Urinary bladder (tissue), 4 donors: Measurements from ENCODE around the gene GNB2. TPM values are rescaled to one million over a fixed set of nuclear protein-coding genes. Genes with fewer than 3 reads are reported as not detected.

Experiments
- DNase-seq: peaks from one replicate; pipeline ENCODE4 v3.0.0-alpha.2; 2015; ENCODE audit errors: extremely low spot score
- H3K27ac ChIP-seq: one replicate; pipeline ENCODE4 v1.5.1; 2013; ENCODE audit warnings: low read depth, mild to moderate bottlenecking, moderate library complexity
- H3K36me3 ChIP-seq: one replicate; pipeline ENCODE4 v1.6.1; 2013; ENCODE audit warnings: mild to moderate bottlenecking, moderate library complexity; ENCODE audit not compliant: insufficient read depth
- H3K4me1 ChIP-seq: one replicate; pipeline ENCODE4 v1.6.1; 2013; ENCODE audit warnings: mild to moderate bottlenecking, moderate library complexity; ENCODE audit not compliant: insufficient read depth
- H3K4me3 ChIP-seq: one replicate; pipeline ENCODE4 v1.5.1; 2013; ENCODE audit warnings: low read depth, low read length
- WGBS: extraction: QIAGEN DNeasy Blood & Tissue Kit; methylation state at CpG from one replicate; pipeline ENCODE4 v1.1.7; 2013; 5-methylcytosine and 5-hydroxymethylcytosine counted together
- polyA plus RNA-seq: library from polyadenylated mRNA; stranded (reverse); fragments of 200-250 nt; gene quantifications from one replicate; pipeline ENCODE4 v1.2.3, GENCODE V29; 2013
- total RNA-seq: library from RNA; depleted of rRNA; stranded (reverse); fragments of >200 nt; gene quantifications from one replicate; pipeline ENCODE4 v1.2.3, GENCODE V29; 2014
- donor health status: healthy with polysubstance abuse.
- donor health status: healthy.

The GNB2 gene
- total and polyA plus RNA-seq, 2 donors = 51.2 to 279 TPM

GRCh38 chr7:100726996-100727761, 53.6 kb downstream of the GNB2 start:
- H3K27ac ChIP-seq = no peak overlapping the region
- no peak overlapping the region for H3K4me3 ChIP-seq
- no peak for DNase-seq
- H3K4me1 ChIP-seq = peaks cover 2% of the 10 kb centered on the region
- no peaks in the 10 kb centered on the region for H3K36me3 ChIP-seq
- 36% methylated on average over 12 of the region's 12 CpGs for WGBS

GRCh38 chr7:100728196-100728595, 54.7 kb downstream of the GNB2 start:
- Histone ChIP-seq H3K36me3 (no peaks in the 10 kb centered on the region), H3K27ac (no peak overlapping the region), H3K4me1 (peaks cover 2% of the 10 kb centered on the region), H3K4me3 (no peak overlapping the region)
- DNase-seq = no peak
- WGBS = 74% methylated on average over 8 of the region's 8 CpGs

Other genes with a start within 250 kb of the GNB2 start
- gene ZCWPW1, start 245.0 kb upstream of the GNB2 start, total RNA-seq = 4.2 TPM
- gene ZCWPW1, start 245.0 kb upstream of the GNB2 start, polyA plus RNA-seq = 8.7 TPM
- 22.6 TPM for gene MEPCE, start 243.9 kb upstream of the GNB2 start, total RNA-seq
- gene MEPCE, start 243.9 kb upstream of the GNB2 start, polyA plus RNA-seq = 40.4 TPM
- 5.1 TPM for gene PPP1R35, start 237.2 kb upstream of the GNB2 start, total RNA-seq
- gene PPP1R35, start 237.2 kb upstream of the GNB2 start, polyA plus RNA-seq = 33.6 TPM
- not detected for gene SPACDR, start 209.5 kb upstream of the GNB2 start, total RNA-seq
- gene SPACDR, start 209.5 kb upstream of the GNB2 start, polyA plus RNA-seq = 0.62 TPM
- 16.6 TPM for gene TSC22D4, start 194.5 kb upstream of the GNB2 start, total RNA-seq
- 49.6 TPM for gene TSC22D4, start 194.5 kb upstream of the GNB2 start, polyA plus RNA-seq
- gene NYAP1, start 189.8 kb upstream of the GNB2 start, total RNA-seq = 1.6 TPM
- 1.5 TPM for gene NYAP1, start 189.8 kb upstream of the GNB2 start, polyA plus RNA-seq
- gene AGFG2, start 134.5 kb upstream of the GNB2 start, total RNA-seq = 9.9 TPM
- 36.6 TPM for gene AGFG2, start 134.5 kb upstream of the GNB2 start, polyA plus RNA-seq
- gene SAP25, start 99.8 kb upstream of the GNB2 start, total RNA-seq = not detected
- 2.5 TPM for gene SAP25, start 99.8 kb upstream of the GNB2 start, polyA plus RNA-seq
- 13.7 TPM for gene LRCH4, start 87.6 kb upstream of the GNB2 start, total RNA-seq
- 33.0 TPM for gene LRCH4, start 87.6 kb upstream of the GNB2 start, polyA plus RNA-seq
- gene FBXO24, start 87.4 kb upstream of the GNB2 start, total RNA-seq = 1.6 TPM
- 0.57 TPM for gene FBXO24, start 87.4 kb upstream of the GNB2 start, polyA plus RNA-seq
- 124 TPM for gene PCOLCE, start 71.4 kb upstream of the GNB2 start, total RNA-seq
- 89.5 TPM for gene PCOLCE, start 71.4 kb upstream of the GNB2 start, polyA plus RNA-seq
- gene MOSPD3, start 61.2 kb upstream of the GNB2 start, total RNA-seq = 5.3 TPM
- 30.4 TPM for gene MOSPD3, start 61.2 kb upstream of the GNB2 start, polyA plus RNA-seq
- 0.69 TPM for gene TFR2, start 32.2 kb upstream of the GNB2 start, total RNA-seq
- gene TFR2, start 32.2 kb upstream of the GNB2 start, polyA plus RNA-seq = 0.81 TPM
- 0.69 TPM for gene ACTL6B, start 17.3 kb upstream of the GNB2 start, total RNA-seq
- 0.19 TPM for gene ACTL6B, start 17.3 kb upstream of the GNB2 start, polyA plus RNA-seq
- gene GIGYF1, start 20.5 kb downstream of the GNB2 start, total RNA-seq = 17.1 TPM
- gene GIGYF1, start 20.5 kb downstream of the GNB2 start, polyA plus RNA-seq = 27.2 TPM
- 18.6 TPM for gene POP7, start 32.4 kb downstream of the GNB2 start, total RNA-seq
- 39.1 TPM for gene POP7, start 32.4 kb downstream of the GNB2 start, polyA plus RNA-seq
- gene EPO, start 46.7 kb downstream of the GNB2 start, total RNA-seq = not detected
- gene EPO, start 46.7 kb downstream of the GNB2 start, polyA plus RNA-seq = not detected
- gene ZAN, start 59.9 kb downstream of the GNB2 start, total RNA-seq = not detected
- gene ZAN, start 59.9 kb downstream of the GNB2 start, polyA plus RNA-seq = not detected
- gene EPHB4, start 153.8 kb downstream of the GNB2 start, total RNA-seq = 70.6 TPM
- gene EPHB4, start 153.8 kb downstream of the GNB2 start, polyA plus RNA-seq = 53.1 TPM
- gene SLC12A9, start 179.0 kb downstream of the GNB2 start, total RNA-seq = 13.6 TPM
- gene SLC12A9, start 179.0 kb downstream of the GNB2 start, polyA plus RNA-seq = 29.0 TPM
- gene TRIP6, start 193.6 kb downstream of the GNB2 start, total RNA-seq = 38.0 TPM
- gene TRIP6, start 193.6 kb downstream of the GNB2 start, polyA plus RNA-seq = 80.0 TPM
- gene SRRT, start 201.4 kb downstream of the GNB2 start, total RNA-seq = 31.2 TPM
- gene SRRT, start 201.4 kb downstream of the GNB2 start, polyA plus RNA-seq = 69.9 TPM
- gene UFSP1, start 216.0 kb downstream of the GNB2 start, total RNA-seq = 2.6 TPM
- gene UFSP1, start 216.0 kb downstream of the GNB2 start, polyA plus RNA-seq = 6.2 TPM
- 4.0 TPM for gene ACHE, start 222.1 kb downstream of the GNB2 start, total RNA-seq
- gene ACHE, start 222.1 kb downstream of the GNB2 start, polyA plus RNA-seq = 4.3 TPM